GM19043 (cell line): ENCODE measurements around the gene FBXL7.

Experiments
- ATAC-seq: cut with Tn5 transposase; IDR thresholded peaks from one replicate; pipeline ENCODE4 v1.9.1; 2021; ENCODE audit warnings: low read depth; ENCODE audit not compliant: unreplicated experiment

FBXL7 gene

DNA sequence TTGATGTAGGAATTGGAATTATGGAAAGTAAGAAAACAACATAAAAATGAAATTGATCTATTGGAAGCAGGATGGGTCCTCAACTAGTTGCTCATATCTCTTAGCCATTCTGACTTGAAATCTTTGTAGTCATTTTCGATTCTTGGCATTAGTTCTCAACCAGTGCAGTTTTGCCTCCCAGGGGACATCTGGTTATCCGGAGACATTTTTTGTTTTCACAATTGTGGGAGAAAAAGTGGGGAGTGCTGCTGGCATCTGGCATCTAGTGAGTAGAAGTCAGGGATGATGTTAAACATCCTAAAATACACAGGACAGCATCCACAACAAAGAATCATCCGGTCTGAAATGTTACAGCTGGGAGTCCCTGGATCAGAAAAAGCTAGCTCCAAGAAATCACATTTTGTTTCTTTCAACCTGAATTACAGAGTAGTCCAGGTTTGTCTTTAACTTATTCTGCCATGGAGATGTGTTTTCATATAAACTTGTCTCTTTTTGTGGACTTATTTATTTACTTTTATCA, 74.9 kb downstream of the FBXL7 start:
- no peak for ATAC-seq

DNA sequence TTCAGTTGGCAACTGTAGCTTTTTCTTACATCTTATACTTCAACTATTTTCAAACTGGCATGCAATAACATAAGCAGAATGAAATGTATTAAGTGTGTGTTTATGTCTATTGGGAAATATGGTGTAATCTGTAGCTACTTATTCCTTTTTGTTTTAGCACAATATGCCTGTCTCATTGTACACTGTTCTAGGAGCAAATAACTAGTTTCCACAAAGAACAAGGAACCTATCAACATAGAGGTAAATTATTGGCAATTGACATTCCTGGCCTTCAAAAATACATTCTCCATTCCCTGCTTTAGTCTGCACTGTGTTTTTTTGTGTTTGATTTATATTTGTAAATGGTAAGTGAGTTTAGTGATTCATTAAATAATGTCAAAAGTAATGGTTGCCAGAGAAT, 75.7 kb downstream of the FBXL7 start:
- ATAC-seq: no peak

DNA sequence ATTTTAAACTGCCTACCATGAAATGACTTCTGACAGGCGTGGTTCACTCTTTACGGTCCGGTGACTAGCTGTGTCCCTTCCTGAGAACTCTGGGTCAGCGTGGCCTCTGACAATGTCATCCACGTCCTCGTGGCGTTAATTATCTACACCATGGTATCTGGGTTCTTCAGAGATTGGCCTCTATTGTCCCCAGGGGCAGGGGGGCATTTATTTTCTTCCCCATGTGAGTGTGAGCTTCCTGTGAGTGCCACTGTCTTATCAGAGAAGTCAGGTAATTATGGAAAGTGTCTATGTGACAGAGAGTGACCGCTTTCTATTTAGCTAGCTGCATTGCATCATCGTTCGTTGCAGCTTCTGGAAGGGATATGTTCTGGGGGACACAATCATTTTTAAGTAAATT, 77.2 kb downstream of the FBXL7 start:
- ATAC-seq: no peak

DNA sequence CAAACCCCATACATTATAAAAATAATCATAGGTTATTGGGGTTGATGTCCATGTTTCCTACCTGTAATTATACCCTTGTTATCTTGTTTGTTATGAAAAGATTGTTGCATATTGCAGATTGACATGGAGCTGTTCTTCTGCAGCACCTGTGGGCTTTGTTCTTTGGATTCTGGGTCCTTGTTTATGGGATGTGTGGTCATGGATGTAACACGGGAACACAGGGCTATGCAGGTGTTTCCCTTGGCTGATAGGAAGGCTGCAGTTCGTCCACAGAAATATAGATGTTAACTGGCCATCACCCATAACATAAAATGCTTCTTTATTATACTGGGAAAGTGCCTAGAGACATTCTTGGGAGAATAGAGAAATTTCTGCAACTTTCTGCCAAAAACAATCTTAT, 77.9 kb downstream of the FBXL7 start:
- no peak for ATAC-seq

DNA sequence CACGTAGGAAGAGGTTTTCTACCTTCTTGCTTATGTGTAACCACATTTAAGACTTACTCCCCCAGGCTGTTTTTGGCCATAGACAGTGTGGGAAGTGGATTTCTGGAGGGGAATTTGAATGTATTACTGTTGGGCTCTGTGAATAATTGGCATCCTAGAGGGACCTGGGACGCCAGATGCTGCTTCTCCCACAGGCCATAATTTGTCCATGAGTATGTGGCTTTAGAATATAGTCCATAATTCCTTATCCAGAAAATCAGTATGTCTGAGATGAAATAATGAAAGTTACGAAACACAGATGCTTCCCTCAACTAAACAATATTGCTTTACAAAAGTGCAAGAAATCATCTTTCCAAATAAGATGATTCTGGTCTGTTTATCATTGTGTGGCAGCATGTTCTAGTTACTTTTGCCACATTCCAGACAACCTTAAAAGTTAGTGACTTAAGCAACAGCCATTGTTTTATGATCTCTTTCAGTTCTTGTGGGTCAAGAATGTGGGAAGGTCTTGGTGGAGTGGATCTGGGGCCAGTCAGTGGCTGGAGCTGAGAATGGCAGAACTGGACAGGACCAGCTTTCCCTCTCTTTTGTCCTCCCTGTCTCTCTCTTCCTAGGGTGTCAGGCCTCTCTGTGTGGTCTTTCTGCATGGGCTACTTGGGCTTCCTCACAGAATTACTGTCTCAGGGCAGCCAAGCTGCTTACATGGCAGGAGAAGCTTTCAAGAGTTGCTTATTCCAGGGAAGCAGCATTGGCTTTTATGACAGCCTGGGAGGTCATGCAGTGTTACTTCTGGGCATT, 79.4 kb downstream of the FBXL7 start:
- no peak for ATAC-seq

DNA sequence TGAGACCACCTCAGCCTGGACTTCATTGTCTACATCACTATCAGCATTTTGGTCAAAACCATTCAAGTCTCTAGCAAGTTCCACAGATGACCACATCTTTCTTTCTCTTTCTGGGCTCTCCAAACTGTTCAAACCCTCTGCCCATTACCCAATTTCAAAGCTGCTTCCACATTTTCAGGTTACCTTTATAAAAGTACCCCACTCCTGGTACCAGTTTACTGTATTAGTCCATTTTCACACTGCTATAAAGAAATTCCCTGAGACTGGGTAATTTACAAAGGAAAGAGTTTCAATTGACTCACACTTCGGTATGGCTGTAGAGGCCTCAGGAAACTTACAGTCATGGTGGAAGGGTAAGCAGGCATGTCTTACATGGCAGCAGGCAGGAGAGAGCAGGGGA, 84.5 kb downstream of the FBXL7 start:
- ATAC-seq: no peak

DNA sequence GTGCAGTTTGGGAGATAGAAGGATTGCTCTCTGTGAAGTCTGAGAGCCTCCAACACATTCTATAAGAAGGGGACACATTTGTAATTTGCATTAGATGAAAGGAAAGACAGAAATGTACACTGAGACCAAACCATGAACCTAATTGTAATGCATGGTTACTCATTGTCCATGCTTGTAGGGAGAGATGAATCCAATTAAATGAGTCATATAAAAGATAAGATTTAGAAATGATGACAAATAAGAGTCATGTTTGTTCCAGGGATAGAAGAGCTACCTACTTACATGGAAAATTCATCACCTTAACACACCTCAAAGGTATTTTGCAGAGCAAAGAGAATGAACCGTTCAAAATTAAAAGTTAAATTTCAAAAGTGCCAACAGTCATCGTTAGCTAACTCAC, 85.1 kb downstream of the FBXL7 start:
- no peak for ATAC-seq

DNA sequence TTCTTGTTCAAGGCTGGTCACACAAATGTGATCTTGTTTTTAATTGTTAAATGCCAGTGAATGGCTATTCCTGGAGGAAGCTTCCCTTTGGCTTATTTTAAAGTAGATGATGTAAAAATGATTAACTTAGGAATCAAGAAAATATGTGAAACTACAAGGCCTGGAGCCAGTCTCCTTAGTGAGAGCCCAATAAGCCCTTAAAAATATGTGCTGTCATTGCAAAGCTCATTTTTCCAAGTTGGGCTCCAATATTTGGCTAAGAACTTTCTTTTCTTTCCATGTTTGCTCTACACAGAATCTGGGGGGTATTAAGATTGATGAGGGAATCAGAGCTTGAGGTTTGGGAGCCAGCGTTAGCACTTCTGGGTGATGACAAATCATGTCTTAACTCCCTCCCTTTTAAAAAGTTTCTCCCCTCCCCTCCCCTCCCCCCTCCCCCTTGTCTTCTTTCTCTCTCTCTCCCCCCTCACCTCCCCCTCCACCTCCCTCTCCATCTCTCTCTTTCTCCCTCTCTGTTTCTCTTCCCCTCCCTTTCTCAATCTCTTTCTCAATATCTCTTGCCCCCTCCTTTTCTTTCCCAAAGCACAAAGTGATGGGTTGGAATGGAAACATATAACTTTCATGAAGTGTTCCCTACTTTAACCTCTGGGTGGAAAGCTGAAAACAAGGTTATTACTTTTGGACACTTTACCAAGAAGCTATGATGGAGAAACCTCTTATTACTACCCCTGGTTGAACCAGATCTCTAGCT, 86.0 kb downstream of the FBXL7 start:
- no peak for ATAC-seq

DNA sequence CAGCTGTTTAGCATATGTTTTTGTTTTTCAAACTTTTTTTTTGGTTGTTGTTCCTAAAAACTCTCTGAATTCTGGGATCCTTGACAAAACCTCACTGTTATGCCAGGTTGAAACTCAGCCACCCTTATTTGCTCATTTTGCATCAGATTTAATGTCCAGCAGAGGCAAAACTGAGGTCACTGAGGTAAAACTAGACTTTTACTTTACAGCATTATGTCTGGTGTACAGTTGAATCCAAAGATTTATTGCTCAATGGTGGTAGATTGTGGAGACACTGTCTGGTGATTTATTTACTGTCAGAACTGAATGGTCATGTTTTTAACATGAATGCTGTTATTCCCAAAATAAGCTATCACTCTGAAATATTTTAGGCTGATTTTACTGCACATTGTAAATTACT, 87.9 kb downstream of the FBXL7 start:
- ATAC-seq: no peak

DNA sequence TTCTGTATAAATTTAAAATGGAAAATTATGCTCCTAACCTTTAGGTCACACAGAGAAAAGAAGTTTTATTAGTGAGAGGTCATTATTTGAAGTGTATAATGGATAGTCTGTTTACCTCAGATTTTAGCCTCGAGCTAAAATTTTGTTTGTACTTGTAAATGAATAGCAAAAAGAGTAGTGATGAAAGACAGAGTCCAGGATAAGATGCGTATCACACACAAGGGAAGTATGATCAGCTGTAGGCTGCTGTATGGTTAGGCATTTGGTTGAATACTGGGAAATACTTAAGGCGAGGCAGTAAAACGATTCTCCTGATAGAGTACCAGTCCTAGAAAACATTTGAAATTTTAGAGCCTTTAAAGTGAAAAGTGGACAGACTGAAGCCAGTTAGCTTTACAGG, 92.7 kb downstream of the FBXL7 start:
- no peak for ATAC-seq

DNA sequence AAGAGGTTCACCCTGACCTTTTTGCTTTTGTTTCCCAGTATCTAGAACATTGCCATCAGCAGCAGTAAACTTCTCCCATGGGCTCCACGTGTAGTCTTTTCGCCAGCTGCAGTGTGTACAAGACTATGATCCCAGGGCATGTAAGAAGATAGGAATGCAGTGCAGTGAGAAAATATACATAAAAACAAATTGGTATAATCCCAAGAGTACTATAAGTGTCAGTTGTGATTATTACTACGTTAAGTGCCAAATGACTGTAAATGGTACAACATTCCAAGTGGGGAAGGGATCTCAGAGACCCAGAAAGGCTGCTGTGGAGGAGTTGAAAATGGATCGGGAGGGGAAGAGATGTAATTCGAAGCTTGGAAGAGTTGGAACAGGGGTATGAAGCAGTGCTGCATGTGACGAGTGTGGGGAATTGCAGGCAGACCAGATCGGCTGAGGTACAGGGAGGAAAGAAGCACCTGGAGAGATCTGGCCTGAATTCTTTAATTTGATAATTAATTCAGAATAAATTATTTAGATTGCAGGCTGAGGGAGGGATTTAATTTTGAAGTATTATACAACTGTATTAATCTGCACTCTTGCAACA, 95.1 kb downstream of the FBXL7 start:
- no peak for ATAC-seq

DNA sequence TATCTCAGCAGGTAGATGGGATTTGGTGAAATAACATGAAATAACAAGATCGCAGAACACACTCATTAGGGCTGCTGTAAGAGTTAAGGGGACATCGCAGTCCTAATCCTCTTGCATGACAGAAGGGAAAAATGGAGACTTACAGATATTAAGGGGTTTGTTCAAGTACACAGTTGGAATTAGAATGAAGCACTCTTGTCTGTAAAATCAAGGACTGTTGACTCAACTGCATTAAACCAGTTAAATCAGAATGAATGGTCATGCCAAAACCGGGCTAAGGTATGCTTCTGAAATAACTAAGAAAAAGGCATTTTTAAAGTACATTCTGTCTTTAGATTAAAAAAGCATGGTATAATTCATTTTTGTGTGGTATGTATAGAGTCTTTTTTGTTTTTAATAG, 95.9 kb downstream of the FBXL7 start:
- ATAC-seq: no peak

DNA sequence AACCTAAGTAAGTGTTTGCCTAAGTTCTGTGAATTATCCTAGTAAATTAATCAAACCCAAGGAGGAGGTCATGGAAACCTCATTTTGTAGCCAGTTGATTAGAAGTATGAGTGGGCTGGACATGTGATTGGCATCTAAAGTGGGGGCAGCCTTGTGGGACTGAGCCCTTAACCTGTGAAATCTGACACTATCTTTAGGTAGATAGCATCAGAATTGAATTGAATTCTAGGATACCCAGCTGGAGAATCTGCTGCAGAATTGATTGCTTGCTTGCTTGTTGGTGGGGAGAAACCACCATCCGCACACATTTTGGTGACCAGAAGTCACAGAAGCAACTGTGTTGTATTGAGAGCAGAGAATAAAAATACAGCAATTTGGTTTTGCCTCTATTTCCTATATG, 97.0 kb downstream of the FBXL7 start:
- ATAC-seq: no peak

DNA sequence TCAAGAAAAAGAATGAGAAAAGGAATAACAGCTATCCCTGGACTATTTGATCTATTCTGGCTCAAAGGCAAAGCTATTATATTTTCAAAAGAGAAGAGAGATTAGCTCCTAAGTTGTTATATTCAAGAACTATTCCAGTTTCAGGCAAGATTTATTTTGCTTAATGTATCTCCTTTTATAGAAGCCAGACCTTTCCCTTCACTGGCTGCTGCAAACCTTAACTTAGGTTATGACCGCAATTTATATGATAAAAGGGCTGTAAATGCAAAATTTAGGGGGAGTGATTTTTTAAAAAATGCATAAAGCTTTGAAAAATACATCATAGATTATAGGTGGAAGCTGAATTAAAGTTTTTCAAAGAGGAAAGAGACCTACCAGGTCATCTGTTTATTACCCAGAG, 97.8 kb downstream of the FBXL7 start:
- no peak for ATAC-seq

DNA sequence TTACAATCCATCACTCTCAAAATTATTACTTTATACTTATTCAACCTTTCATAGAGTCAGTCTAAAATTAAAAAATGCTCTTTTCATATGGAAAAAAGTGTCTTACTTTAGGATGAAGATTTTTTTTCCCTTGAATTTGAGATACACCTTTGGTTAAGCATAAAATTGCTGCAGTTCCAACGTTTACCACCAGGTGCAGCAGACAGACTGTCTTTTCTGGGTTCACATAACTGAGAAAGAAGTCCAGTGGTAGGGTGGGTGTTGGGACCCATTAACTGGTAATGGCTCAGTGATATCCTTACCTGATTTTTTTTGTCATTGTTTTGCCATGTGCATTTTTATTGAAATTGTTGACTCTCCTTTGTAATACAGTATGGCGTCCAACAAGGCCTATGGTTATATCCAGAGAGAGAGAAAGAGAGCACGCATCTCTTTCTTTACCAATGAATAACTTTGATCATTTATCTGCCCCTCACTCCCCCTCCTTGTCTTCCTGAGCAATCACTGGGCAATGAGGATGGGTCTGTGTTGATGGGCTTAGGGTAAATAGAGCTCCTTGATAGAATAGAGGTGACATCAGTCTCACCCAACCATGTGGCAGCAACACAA, 98.4 kb downstream of the FBXL7 start:
- no peak for ATAC-seq

DNA sequence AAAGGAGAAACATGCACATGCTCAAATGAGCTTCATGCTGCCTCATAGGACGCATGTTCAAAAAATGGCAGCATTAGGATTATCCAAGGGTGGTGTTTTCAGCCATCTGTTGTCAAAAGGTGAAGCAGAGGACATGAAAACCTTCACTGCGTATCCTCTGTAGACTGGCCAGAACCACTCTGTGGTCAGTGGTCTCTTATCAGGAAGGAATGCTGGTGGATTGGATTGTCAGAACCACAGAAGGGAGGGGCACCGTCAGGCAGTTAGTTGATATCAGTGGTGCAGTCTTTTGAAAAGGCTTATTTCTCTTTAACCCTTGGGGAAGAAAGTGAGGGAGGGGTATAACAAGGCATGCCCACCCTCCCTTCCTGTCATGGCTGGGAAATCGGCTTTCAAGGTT, 100.1 kb downstream of the FBXL7 start:
- ATAC-seq: no peak

DNA sequence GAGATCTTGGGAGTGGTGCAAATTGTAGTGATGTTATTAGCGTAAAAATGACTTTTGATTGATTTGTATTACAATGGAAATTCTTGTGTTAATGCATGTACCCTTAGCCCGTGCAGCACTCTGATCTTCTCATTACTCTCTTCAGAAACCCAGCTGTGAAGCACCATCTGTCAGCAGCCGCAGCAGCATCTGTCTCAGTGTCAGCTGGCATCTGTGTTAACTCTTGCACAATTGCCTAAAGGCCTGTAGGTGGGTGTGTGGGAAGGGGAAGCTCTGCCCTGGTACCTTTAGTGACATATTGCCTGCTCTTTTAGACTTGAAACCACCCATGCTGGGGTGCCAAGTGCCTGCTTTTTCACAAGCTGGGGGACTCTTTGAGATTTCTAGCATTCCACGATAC, 101.3 kb downstream of the FBXL7 start:
- no peak for ATAC-seq

DNA sequence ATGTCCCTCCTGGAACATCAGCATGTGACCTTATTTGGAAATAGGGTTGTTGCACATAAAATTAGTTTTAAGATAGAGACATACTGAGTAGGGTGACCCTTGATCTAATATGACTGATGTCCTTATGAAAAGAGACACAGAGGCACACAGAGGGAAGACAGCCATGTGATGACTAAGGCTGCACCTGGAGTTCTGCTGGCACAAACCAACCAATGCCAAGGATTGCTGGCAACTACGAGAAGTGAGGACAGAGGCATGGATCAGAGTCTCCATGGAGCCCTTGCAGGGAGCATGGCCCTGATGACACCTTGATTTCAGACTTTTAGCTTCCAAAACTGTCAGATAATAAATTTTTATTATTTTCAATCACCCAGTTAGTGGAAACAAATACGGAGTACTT, 101.9 kb downstream of the FBXL7 start:
- ATAC-seq: no peak

DNA sequence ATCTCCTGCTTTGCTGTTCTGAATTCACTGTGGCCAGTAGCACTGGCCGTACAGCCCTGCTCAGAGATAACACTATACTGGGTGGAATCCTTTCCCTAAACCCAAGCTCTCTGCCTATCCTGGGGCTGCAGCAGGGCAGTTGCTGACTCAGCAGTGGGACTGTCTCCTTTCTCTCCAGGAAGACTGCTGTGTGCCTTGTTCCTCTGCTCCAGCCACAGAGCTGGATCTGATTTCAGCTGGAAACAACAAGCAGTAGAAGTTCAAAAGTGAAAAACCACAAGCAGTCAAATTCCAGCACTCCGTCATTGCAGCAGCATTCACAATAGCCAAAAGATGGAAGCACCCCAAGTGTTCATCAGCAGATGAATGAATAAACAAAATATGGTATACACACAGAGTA, 105.0 kb downstream of the FBXL7 start:
- no peak for ATAC-seq

DNA sequence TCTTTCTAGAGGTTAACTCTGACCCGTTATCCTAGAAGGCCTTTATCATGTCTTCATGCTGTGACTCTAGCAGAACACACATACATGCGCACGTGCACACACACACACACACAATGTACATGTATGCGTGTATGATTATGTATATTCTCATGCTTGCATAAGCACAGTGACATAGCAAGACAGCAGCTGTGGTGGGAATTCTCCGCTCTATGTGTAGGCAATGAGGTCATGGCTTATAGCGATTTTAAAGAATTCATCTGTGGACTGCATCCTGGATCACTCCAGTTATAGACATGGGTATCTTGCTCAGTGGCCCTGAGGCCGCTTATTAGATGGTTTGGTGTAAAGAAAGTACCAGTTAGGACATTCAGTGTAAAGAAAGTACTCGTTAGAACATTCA, 106.2 kb downstream of the FBXL7 start:
- no peak for ATAC-seq

DNA sequence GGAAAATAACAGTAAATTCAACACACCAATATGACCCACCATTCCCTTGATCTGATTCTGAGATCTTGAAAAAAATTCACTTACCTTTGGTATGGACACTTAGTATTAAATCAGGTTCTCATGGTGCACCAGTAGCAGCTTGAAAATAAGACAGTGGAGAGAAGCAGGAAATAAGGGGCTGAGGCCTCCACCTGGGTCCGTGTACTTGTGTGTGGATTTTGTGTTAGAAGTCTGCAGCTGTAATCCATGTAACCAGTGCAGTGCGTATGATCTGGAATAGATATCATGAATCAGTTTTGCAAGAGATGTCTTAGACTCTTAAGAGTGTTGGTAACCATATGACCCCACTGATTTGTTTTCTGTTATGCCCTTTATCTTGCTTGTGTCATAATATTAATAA, 107.1 kb downstream of the FBXL7 start:
- ATAC-seq: no peak
